Measurements from ENCODE around the gene BTBD16.

The BTBD16 gene

GRCh38 chr10:122316224-122316884 is 45.3 kb downstream of the BTBD16 start:
- H3K36me3 ChIP-seq = no peaks in the 10 kb centered on the region
- no peak overlapping the region for H3K27ac ChIP-seq
- TF ChIP-seq, protein P1, sequence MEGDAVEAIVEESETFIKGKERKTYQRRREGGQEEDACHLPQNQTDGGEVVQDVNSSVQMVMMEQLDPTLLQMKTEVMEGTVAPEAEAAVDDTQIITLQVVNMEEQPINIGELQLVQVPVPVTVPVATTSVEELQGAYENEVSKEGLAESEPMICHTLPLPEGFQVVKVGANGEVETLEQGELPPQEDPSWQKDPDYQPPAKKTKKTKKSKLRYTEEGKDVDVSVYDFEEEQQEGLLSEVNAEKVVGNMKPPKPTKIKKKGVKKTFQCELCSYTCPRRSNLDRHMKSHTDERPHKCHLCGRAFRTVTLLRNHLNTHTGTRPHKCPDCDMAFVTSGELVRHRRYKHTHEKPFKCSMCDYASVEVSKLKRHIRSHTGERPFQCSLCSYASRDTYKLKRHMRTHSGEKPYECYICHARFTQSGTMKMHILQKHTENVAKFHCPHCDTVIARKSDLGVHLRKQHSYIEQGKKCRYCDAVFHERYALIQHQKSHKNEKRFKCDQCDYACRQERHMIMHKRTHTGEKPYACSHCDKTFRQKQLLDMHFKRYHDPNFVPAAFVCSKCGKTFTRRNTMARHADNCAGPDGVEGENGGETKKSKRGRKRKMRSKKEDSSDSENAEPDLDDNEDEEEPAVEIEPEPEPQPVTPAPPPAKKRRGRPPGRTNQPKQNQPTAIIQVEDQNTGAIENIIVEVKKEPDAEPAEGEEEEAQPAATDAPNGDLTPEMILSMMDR (IDR thresholded peaks at IDR 0.05; ENCODE audit: low read depth, low read length) = no peak
- H3K9me3 ChIP-seq (ENCODE audit: severe bottlenecking) = no peaks in the 10 kb centered on the region
- DNase-seq = no peak
- no peaks in the 10 kb centered on the region for H3K27me3 ChIP-seq (ENCODE audit: insufficient read depth, low read depth, severe bottlenecking)
- no peak overlapping the region for H3K4me3 ChIP-seq (ENCODE audit: low read depth, low read length)

DNA sequence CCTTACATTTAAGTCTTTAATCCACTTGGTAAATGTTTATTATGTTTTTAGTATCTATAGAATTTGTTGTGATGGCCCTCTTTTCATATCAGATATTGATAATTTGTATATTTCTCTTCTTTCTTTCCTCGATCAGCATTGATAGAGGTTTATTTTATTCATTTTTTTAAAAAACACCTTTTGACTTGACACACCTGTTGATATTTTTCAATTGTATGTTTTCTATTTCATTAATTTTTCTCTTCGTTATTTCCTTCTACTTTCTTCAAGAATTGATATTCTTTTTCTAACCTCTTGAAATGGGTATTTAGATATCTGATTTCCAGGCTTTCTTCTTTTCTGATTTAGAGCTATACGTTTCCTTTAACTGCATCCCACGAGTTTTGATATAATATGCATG is 50.9 kb downstream of the BTBD16 start:
- Histone ChIP-seq H3K27me3 (ENCODE audit: insufficient read depth, low read depth, severe bottlenecking) (no peaks in the 10 kb centered on the region), H3K4me3 (ENCODE audit: low read depth, low read length) (no peak overlapping the region), H3K9me3 (ENCODE audit: severe bottlenecking) (no peaks in the 10 kb centered on the region), H3K27ac (no peak overlapping the region), H3K36me3 (no peaks in the 10 kb centered on the region)
- no peak for DNase-seq
- TF ChIP-seq, protein P1 (IDR thresholded peaks at IDR 0.05; ENCODE audit: low read depth, low read length) = no peak

DNA sequence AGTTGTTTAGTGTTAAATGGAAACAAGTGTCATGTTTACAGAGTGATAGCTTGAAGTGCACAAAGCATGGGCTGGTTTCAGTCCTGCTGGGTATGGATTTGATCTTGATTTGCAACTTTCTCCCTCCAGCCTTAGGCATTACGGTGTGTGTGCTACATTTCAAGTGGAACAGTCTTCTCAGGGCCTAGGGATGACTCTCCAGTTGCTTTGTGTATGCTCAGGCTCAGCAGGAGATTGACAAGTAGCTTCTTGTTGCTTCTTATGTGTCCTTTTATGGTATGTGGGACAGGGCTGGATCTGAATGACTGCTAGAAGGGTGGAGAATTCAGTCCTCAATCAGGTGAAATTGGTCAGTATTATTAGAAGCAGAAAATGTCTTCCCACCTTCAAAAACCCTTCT is 52.1 kb downstream of the BTBD16 start:
- Histone ChIP-seq H3K4me3 (ENCODE audit: low read depth, low read length) (no peak overlapping the region), H3K27ac (no peak overlapping the region), H3K9me3 (ENCODE audit: severe bottlenecking) (no peaks in the 10 kb centered on the region), H3K36me3 (no peaks in the 10 kb centered on the region), H3K27me3 (ENCODE audit: insufficient read depth, low read depth, severe bottlenecking) (no peaks in the 10 kb centered on the region)
- TF ChIP-seq, protein P1 (IDR thresholded peaks at IDR 0.05; ENCODE audit: low read depth, low read length) = no peak
- no peak for DNase-seq

DNA sequence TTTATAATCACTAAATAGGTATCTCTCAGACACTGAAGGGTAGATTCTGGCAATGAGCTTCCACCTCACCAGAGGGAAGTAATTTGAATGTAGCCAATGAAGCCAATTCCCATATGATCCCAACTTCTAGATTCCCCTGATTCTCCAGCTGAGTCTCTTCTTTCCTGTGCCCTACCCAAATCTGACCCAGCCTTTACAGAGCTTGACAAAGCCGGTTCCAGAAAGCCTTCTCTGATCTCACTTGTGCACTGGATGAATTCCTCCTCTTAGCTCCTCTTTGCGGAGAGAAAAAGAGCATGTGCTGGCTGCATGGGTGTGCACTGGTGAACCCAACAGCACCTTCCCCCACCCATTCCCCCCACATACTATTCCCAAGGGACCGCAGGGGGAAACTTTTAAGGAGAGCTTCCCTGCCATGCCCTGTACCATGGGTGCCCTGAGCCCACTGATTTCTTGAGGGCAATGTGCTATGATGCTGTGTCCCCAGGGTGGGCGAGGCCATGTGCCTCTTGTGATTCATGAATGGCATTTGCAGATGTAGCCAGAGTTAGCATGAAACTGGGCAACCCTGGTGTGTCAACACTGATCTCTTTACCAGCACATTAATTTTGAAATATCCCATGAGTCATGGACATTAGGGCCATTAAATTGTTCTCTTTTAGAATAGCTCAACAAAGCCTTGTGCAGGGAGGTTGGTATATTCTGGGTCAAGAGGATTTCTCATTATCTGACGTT is 53.0 kb downstream of the BTBD16 start:
- no peaks in the 10 kb centered on the region for H3K27me3 ChIP-seq (ENCODE audit: insufficient read depth, low read depth, severe bottlenecking)
- no peak overlapping the region for H3K27ac ChIP-seq
- TF ChIP-seq, protein P1 (IDR thresholded peaks at IDR 0.05; ENCODE audit: low read depth, low read length) = no peak
- DNase-seq = no peak
- H3K4me3 ChIP-seq (ENCODE audit: low read depth, low read length) = no peak overlapping the region
- H3K9me3 ChIP-seq (ENCODE audit: severe bottlenecking) = no peaks in the 10 kb centered on the region
- H3K36me3 ChIP-seq = no peaks in the 10 kb centered on the region

- DNase-seq = no peak
- Histone ChIP-seq H3K4me3 (ENCODE audit: low read depth, low read length) (no peak overlapping the region), H3K9me3 (ENCODE audit: severe bottlenecking) (no peaks in the 10 kb centered on the region), H3K27me3 (ENCODE audit: insufficient read depth, low read depth, severe bottlenecking) (no peaks in the 10 kb centered on the region), H3K27ac (no peak overlapping the region), H3K36me3 (no peaks in the 10 kb centered on the region)
- TF ChIP-seq, protein P1 (IDR thresholded peaks at IDR 0.05; ENCODE audit: low read depth, low read length) = no peak
These were observed 54.1 kb downstream of the BTBD16 start for GRCh38 chr10:122325235-122325634.
